Activated CD8-positive, alpha-beta memory T cell treated with anti-CD3 and anti-CD28 coated beads, Interleukin-2, amount 50 U/mL, for 24 hours (primary cell): ENCODE measurements around the gene LDLRAD4.

Experiments
- DNase-seq: peaks from one replicate; pipeline ENCODE4 v3.0.0-alpha.2; 2020; ENCODE audit errors: extremely low read depth

Gene LDLRAD4

DNA sequence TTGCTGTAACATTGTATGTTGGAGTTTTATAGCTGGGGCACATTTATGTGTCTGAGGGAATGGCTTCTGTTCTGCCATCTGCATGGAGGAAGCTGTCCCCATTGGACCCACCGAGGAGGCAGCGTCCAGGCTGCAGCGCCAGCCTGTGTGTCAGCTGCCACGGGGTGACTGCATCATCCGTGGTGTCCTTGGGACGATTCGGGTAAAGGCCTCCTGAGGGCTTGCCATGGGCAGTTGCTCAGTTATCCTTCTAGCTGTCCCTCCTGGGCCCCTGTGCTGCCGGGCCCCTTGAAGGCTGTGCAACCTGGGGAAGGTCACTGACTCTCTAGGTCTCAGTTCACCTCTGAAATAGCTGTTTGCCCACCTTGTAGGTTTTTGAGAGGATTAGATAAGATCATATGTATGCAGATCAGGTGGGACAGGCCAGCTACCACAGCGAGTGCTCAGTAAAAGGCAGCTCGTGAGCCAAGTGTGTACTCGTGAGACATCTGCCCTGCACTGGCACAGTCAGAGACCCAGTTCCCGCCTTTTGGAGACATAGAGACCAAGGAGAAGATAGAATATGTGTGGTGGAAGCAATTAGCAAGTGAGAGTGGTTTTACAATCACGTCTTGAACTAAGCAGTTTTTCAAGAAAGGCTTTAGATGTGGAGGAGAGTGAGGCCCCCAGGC lies 10.6 kb downstream of the LDLRAD4 start:
- no peak for DNase-seq

DNA sequence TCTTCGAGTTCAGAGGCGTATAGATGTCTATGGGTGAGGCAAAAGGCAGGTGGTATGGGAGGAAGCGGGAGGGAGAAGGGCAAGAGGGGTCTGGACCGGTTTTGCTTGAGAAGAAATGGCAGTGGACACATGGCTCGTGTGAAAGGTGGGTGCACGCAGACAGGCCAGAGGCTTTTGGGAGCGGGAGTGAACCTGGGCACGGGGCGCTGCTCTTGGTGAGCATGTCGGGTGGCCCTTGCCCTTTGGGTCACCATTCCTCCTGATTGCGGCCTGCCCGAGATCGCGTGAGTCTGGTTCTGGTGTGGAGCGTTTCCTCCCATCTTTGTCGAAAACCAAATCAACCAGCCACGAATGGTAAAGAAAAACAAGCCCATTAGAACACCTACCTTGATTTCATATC lies 12.6 kb downstream of the LDLRAD4 start:
- no peak for DNase-seq

DNA sequence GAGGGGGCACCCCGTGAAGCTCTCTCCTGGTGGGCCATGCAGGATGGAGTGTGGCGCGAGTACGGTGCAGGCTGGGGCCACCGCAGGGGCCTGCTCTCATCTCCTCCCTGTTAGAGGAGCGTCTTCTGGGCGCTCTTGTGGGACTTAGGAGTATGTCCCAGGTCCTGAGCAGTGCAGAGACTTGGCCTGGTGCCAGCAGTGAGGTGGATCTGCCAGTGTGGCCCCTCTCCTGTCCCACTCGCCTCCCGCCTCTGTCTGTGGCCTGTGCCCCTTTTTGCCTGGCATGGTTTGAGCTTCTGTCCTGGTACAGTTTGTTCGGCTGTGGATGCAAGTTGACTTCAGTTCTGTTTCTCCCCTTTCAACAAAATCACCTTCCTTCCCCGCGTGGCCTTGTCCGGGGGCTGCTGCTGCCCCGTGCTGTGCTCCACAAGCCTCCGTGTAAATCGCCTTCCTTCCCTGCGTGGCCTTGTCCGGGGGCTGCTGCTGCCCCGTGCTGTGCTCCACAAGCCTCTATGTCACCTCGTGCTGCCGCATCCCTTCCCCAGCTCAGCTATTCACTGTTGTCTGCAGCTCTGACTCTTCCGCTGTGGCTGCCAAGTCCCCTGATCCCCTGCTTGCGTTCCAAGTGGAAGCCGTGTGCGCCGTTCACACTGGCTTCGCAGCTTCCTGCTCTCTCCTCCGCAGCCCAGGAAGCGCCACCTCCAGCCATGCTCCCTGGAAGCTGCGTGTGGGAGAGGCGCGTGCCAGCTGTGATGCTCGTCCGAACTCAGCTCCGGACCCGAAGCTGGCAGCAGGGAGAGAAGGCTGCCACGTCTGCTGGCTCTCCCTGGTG lies 13.7 kb downstream of the LDLRAD4 start:
- DNase-seq, result no peak

DNA sequence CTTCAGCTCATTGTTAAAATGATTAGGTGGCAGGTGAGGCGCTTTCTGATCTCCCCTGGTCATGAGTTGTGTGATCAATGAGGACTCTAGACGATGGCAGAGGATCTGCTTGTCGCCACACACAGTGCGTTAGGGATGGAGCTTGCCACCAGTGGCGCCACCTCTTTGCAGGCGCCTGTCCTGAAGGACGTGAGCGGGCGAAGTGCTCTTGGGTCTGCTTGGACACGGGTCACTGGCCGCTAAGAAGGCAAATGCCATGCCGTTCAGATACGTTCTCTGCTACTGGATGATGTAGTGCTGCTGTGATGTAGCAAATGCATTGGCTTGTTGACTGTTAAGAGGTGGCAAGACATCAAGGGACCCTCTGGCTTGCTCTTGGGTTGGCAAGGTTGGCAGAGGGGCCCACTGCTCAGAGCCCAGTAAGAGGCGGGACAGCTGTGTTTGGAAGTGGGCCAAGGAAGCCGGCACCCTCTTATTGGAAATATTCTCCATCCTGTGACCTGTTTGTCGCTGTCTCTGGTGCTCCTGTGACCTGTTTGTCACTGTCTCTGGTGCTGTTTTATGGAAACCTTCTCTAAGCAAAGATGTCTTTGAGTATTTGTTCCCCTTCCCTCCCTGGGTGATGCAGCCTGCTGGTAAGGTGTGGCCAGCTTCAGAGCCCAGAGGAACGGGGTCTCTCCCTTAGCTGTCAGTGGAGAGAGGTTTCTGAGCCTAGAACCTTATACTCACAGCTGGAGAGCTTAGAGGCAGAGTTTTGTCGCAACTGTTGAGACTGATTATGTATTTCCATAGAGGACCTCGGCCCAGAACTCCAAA lies 14.6 kb downstream of the LDLRAD4 start:
- DNase-seq, result no peak

DNA sequence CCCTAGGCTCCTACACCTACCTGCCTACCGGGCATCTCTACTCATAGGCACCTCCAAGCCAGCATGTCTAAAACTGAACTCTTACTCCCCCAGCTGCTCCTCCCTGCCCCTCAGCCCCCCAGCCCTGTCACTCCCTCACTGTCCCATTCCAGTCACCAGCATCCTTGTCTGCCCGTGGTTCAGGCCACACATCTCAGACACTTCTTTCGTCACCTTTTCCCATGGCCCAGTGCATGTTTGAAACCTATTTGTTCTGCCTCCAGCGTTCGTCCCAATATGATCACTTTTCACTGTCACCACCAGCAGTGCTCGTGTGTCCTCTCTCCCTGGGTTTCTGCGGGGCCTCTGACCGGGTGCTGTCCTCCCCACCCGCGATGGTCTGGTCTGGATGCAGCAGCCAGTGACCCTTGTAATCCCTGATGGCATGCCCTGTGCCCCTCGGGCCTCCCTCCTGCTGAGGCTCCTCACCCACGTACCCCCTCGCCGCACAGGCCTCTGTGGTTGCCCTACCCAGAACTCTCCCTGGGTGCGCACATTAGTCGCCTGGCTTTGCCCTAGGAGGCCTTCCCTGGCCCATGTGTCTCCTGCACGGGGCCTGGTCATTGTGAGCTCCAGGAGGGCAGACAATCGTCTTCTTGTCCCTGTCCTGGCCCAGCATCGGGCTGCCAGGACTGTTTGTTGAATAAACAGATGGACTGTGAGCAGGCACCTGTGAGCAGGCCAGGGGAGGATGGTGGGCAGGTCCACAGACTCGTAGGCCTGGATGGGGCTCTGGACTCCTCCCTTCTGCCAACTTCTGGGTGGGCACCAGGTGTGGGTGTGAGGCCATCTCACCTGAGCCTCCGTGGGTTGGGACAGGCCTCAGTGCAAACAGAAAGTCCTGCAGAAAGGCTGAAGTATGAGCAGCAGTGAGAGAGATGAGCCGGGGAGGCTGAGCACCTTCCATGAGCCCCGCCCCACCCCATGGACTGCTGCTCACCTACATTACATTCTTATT lies 15.5 kb downstream of the LDLRAD4 start:
- DNase-seq, result no peak

DNA sequence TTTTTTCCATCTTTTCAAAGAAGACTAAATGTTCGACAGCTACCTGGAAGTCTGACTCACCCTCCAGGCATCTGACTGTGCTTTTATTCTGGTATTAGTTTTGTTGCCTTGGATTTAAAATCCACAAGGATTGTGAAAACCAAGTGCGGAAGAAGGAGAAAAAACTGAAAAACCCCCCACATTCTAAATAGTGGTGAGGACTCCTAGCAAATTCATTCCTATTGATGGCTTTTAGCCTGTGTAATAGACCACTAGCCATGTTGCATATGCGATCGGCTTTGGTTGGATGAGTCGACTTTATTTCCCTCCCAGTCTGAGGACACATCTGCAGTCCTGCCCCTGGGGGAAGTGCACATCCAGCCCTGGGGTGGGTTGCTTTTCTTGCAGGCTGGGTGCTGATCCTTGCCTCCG lies 16.9 kb downstream of the LDLRAD4 start:
- DNase-seq, result no peak

DNA sequence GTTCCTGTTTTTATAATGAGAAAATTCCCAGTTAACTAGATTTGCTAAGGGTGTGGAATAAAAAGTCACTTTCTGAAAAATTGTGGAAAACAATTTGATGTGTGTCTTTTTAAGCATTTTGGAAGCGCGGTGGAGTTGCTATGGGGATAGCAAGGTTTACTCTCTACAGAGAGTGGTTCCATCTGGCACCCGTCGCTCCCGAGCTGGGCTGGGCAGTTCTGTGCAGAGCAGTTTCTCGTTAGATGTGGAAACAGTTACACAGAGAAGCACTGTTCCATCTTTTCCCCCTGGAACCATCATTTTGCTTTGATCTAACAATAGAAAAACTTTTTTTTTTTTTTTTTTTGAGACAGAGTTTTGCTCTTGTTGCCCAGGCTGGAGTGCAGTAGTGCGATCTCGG lies 17.4 kb downstream of the LDLRAD4 start:
- DNase-seq, result no peak

DNA sequence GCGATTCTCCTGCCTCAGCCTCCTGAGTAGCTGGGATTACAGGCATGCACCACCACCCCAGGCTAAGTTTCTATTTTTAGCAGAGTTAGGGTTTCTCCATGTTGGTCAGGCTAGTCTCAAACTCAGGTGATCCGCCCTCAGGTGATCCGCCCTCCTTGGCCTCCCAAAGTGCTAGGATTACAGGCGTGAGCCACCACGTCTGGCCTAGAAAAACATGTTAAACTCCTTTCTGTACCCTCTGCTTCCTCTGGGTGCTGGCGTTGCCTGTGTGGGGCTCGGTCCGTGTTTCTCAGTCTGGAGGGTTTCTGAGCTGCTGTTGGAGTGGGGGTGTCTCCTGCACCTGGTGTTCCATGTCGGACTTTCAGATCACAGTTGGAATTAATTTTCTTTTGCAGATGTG lies 17.9 kb downstream of the LDLRAD4 start:
- no peak for DNase-seq

DNA sequence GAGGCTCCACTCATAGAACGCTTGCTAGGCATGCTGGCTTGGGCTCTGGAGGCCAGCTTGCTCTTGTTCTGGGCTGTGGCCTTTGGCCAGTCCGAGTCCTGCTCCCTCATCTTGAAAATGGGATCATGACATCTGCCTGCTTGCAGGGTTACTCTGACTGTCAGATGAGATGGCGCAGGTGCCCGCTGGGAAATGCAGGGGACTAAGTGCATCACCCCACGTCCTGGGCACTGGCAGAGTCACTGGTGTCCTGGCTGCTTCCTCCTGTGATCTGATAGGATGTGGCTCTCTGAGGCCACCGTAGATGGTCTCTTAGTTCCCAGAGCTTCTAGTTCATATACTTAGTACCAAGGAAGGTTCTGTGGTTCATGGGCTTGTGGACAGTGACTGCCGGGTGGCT lies 18.5 kb downstream of the LDLRAD4 start:
- DNase-seq, result no peak

DNA sequence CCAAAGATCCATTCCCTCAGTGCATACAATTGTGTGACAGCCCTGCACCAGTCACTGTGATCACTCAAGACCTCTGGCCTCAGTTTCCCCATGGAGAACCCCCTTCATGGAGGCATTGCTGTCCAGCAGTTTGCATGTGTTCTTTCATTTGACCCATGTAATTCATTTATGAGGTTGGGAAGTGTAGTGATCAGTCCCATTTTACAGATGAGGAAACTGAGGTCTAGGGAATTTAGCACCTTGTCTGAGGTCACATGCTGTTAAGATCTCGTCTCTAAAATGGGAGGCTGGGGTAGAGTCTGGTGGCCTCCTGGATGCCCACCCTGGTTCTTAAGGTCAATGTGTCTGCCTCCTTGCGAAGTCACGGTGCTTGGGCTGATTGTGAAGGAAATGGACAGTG lies 19.1 kb downstream of the LDLRAD4 start:
- DNase-seq, result no peak

DNA sequence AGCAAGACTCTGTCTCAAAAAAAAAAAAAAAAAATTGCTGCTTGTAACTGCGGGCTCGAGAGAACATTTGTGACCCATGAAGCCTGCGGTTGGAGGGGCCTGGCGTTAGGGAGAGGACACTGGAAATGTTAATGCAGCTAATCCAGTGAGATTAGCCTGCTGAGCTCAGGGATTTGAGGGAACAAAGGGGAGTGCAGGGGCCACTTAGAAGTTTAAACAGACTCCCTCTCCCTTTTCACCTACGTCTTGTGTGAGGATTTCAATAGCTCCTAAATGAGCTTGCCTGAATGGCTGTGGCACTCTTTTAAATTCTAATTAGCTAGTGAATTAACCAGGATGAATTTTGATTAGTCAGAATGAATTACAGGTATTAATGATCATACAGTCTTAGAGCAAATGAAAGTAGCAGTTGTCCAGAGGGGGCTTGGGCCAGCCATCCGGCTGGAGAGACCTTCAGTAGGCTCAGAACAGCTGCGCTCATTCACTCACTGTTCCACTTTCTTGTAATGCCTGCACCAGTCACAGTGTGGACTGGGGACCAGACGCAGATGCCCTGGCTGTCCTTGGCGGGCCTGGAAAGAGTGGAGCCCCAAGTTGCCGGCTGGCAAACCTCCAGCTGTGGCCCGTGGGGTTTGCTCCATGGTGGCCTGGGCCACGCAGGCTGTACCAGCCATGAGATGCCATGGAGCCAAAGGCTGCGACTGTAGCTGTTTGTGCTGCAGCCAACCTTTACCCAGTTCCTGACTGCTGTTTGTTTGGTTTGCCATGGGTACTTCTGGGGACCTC lies 20.8 kb downstream of the LDLRAD4 start:
- DNase-seq, result no peak

DNA sequence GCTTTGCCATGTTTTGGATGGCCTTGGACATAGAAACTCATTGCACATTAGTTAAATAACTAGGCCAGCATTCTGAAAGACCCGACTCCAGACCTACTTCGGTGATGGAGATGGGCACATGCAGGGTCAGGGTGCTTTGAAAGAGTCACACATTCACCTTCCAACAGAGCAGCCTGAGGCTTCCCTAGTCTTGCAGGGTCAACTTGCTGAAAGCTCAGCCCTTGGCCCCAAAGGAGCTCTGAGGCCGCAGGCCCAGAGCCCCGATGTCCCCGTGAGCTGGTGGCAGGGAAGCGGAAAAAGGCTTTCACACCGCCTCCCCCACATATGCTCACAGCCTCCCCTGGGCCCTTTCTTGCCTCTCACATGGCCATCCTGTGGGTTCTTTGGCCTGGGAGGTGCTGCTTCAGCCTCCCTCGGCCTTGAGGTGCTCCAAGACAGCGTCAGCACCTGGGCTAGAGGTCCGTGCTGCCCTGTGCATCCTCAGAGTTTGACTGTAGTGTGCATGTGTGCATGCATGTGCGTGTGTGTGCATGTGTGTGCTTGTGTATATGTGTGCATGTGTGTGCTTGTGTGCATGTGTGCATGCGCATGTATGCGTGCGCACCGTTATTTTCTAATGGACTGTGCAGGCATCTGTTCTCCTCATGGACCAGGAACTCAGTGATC lies 21.6 kb downstream of the LDLRAD4 start:
- DNase-seq, result no peak

DNA sequence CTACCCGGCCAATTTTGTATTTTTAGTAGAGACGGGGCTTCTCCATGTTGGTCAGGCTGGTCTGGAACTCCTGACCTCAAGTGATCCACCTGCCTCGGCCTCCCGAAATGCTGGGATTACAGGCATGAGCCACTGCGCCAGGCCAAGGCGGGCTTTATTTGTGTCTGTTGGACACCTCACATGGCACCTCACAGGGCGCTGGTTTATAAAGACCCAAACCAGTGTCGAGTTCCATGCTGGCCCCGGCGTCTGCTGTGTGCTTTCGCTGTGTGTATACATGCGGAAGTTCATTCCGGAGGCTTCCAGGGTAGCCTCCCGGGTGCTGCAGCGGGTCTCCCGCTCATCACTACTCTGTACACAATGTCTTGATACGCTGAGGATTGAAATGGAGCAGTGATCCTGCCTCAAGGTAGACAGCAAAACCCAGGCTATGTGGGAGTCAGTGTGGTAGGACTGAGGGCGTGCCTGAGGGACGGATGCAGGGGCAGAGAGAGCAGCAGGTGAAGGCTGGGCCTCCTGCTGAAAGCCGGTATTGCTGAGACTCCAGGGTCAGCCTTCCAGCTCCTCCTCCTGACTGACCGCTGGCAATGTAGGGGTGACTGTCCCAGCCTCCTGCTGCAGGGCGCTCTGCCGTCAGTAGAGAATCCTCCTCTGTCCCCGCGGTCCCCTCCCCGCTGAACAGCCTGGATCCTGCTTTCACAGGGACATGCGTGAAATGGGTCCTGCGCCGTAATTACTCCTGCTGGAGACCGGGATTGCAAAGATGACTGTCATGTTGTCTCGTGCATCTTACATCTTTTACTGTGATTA lies 22.7 kb downstream of the LDLRAD4 start:
- DNase-seq, result no peak

DNA sequence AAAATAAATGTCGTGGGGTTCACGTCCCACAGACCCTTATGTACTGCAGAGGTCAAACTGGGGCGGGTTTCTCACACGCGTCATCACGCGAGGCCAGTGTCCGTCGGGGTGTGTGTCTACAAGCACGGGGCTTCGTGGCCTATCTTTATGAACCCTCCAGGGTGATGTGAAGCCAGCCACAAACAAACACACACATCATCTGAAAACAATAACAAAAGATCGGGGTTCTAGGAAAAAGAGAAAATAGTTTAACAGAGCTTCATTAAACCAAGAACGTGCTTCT lies 23.3 kb downstream of the LDLRAD4 start:
- DNase-seq, result no peak

DNA sequence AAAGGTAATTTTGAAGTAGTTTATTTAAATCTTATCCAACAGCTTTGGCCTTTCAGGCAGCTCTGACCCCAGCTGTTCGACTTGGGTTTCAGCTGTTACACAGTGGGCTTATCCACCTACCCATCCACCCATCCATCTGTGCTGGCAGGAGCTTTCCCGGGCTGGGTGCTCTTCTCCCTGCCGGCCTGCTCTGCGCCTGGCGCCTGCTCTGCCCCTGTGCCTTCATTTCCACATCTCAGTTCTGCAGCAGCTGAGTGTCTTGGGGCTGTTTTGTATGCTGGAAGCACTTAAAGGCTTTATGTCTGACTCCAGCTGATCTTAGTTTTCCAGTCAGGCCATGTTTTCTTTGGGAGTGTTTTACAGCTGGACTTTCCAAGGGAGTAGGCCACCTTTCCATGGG lies 24.2 kb downstream of the LDLRAD4 start:
- no peak for DNase-seq

DNA sequence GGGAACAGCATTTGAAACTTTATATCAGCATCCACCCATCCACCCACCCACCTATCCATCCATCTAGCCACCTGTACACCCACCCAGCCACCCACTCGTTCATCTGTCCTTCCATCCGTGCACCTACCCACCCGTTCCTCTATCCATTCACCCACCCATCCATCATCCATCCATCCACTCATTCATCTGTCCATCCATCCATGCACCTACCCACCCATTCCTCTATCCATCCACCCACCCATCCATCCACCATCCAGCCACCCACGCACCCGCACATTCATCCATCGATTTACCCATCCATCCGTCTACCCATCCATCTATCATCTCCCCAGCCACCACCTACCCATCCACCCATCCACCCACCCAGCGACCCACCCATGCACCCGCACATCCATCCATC lies 24.8 kb downstream of the LDLRAD4 start:
- no peak for DNase-seq

DNA sequence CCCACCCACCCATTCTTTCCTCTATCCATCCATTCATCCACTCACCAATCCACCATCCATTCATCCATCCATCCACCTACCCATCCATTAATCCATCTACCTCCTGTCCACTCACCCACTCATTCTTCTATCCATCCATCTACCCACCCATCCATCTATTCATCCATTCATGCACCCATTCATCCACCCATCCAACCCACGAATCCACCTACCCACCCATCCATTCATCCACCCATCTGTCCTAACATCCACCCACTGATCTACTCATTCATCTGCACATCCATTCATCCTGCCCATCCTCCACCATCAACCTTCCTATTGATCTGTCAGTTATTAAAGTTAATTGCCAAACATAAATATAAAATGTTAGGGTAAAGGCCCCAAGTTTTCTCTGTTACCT lies 25.6 kb downstream of the LDLRAD4 start:
- no peak for DNase-seq

DNA sequence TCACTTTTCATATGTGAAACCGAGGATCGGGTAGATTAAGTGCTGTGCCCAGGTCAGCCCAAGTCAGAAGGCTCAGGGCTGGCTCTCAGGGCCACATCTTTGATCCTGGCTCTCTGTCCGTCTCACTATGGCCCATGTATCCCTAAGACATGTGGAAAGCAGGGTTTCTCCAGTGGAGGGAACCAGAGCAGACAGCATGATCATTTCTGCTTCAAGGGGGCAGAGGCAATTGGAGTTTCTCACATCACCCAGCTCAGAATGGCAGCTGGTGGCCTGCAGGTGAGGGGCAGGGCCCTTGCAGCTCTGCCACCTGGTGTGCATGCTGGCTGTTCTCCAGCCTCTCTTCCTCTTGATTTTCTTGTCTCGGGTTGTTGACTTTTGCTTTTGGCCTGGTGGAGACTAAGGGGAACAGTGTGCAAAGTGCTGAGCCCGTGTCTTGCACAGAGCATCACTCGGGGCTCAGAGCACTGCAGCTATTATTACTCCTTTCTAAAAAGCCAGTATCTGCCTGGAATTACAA lies 27.0 kb downstream of the LDLRAD4 start:
- no peak for DNase-seq

DNA sequence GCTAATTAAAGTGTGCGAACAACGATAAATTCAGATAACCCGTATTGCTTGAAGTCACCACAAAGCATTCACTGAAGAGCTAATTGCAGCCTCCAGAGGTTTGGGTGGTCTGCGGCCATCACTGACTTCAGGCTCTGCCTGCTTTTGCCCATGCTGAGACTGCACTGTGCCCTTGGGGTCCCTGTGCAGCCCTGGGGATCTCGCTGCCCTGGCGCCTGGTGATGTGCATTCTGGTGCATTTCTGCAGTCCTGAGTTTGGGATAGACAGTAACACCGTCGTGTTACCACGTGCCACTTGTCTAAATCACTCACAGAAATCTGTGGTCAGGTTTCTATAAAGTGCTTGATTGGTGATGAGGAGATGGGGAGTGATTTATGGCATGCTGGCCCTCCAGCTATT lies 27.6 kb downstream of the LDLRAD4 start:
- no peak for DNase-seq
